Measurements from ENCODE around the gene OTUD4.

Gene OTUD4

GRCh38 chr4:145099653-145100052 lies 80.7 kb downstream of the OTUD4 start:
- Histone ChIP-seq H3K27ac (replicated peaks) (peak overlapping the region; percentile 91), H3K4me3 (replicated peaks; ENCODE audit: insufficient read depth, low read length) (peak overlapping the region; percentile 92), H3K27me3 (ENCODE audit: insufficient read depth, poor library complexity, severe bottlenecking) (no peaks in the 10 kb centered on the region)
- TF ChIP-seq CTCF (IDR thresholded peaks at IDR 0.05; ENCODE audit: insufficient read depth, low read length), result no peak
- peak; percentile 93 for TF ChIP-seq SPI1 (IDR thresholded peaks at IDR 0.05; ENCODE audit: borderline replicate concordance, low read depth)
- DNase-seq (ENCODE audit: low read depth in 1 of 2, low spot score in 1 of 2), result no peak

- peak overlapping the region; percentile 91 for H3K27ac ChIP-seq (replicated peaks)
- peak; percentile 41 to 47 for DNase-seq (ENCODE audit: low read depth in 1 of 2, low spot score in 1 of 2)
- no peaks in the 10 kb centered on the region for H3K27me3 ChIP-seq (ENCODE audit: insufficient read depth, poor library complexity, severe bottlenecking)
- TF ChIP-seq CTCF (IDR thresholded peaks at IDR 0.05; ENCODE audit: insufficient read depth, low read length), result no peak
- TF ChIP-seq GABPA (IDR thresholded peaks at IDR 0.05; ENCODE audit: low read depth), result no peak
- TF ChIP-seq SPI1 (IDR thresholded peaks at IDR 0.05; ENCODE audit: borderline replicate concordance, low read depth), result no peak
- TF ChIP-seq POLR2AphosphoS5 (IDR thresholded peaks at IDR 0.05; ENCODE audit: low read depth), result no peak; the same call in 1 of the 2 replicates
- TF ChIP-seq REST (IDR thresholded peaks at IDR 0.05; ENCODE audit: insufficient replicate concordance, low read depth), result no peak
- H3K4me3 ChIP-seq (replicated peaks; ENCODE audit: insufficient read depth, low read length), result peak overlapping the region; percentile 92
Measured at GRCh38 chr4:145098675-145099037, 81.7 kb downstream of the OTUD4 start.

GRCh38 chr4:145097821-145098674 lies 82.3 kb downstream of the OTUD4 start, which contains the start of the genes ABCE1 and ANAPC10:
Gene ABCE1, plus strand, starts transcription at chr4:145098311. Its CDS starts 6,102 bp downstream, at chr4:145104413.
Gene ANAPC10, minus strand, starts transcription at chr4:145098196. Its CDS starts 2,097 bp downstream, at chr4:145096099.
- peak; percentile 88 for TF ChIP-seq POLR2AphosphoS5 (IDR thresholded peaks at IDR 0.05; ENCODE audit: low read depth)
- TF ChIP-seq GABPA (IDR thresholded peaks at IDR 0.05; ENCODE audit: low read depth), result no peak
- peak; percentile 16; the same call in 1 of the 2 replicates for TF ChIP-seq SPI1 (IDR thresholded peaks at IDR 0.05; ENCODE audit: borderline replicate concordance, low read depth)
- no peak for TF ChIP-seq REST (IDR thresholded peaks at IDR 0.05; ENCODE audit: insufficient replicate concordance, low read depth)
- peak; percentile 97 for DNase-seq (ENCODE audit: low read depth in 1 of 2, low spot score in 1 of 2)
- Histone ChIP-seq H3K27me3 (ENCODE audit: insufficient read depth, poor library complexity, severe bottlenecking) (no peaks in the 10 kb centered on the region), H3K4me3 (replicated peaks; ENCODE audit: insufficient read depth, low read length) (peak within 1 kb of the TSS; percentile 92), H3K27ac (replicated peaks) (peak within 1 kb of the TSS; percentile 91)

GRCh38 chr4:145097331-145097820 lies 83.0 kb downstream of the OTUD4 start:
- TF ChIP-seq SPI1 (IDR thresholded peaks at IDR 0.05; ENCODE audit: borderline replicate concordance, low read depth) (no peak), CTCF (IDR thresholded peaks at IDR 0.05; ENCODE audit: insufficient read depth, low read length) (no peak), REST (IDR thresholded peaks at IDR 0.05; ENCODE audit: insufficient replicate concordance, low read depth) (no peak), POLR2AphosphoS5 (IDR thresholded peaks at IDR 0.05; ENCODE audit: low read depth) (no peak), GABPA (IDR thresholded peaks at IDR 0.05; ENCODE audit: low read depth) (no peak)
- no peak for DNase-seq (ENCODE audit: low read depth in 1 of 2, low spot score in 1 of 2)
- peak overlapping the region; percentile 91 for H3K27ac ChIP-seq (replicated peaks)
- no peaks in the 10 kb centered on the region for H3K27me3 ChIP-seq (ENCODE audit: insufficient read depth, poor library complexity, severe bottlenecking)
- H3K4me3 ChIP-seq (replicated peaks; ENCODE audit: insufficient read depth, low read length), result peak overlapping the region; percentile 92

Data from HL-60 (cell line).